Suppressor macrophage (primary cell): Measurements from ENCODE around the gene FAM90A26.
"Not testable (repeated sequence)": the region's sequence is repeated elsewhere in the genome, so short reads cannot be mapped to it uniquely, and the experiment has no call there.

Experiments
- DNase-seq, 4 experiments: peaks; one replicate each; pipeline ENCODE4 v3.0.0-alpha.2; 2020 to 2022

Gene FAM90A26

DNA sequence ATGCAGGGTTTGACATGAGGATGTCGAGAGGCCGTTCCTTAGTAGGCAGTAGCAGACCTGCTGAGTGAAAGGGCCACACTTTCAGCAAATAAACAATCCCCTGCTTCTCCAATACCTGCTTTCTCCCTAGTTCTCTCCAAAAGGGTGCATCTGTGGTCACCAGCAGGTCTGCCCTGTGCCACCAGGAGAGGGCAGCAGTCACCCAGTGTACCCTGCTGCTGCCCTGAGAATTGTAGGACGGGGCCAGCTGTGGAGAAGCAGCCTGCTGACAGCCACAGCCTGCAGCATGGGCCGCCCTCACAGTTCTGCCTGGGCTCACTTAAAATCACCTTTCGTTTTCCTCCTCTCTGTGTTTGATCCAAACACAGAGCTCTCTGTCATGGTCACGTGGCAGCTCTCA is 11.8 kb upstream of the FAM90A26 start:
- DNase-seq: peak in 1 of 4 experiments; percentile 36

GRCh38 chr4:9160046-9160445 is 10.2 kb upstream of the FAM90A26 start:
- not testable (repeated sequence) for DNase-seq

DNA sequence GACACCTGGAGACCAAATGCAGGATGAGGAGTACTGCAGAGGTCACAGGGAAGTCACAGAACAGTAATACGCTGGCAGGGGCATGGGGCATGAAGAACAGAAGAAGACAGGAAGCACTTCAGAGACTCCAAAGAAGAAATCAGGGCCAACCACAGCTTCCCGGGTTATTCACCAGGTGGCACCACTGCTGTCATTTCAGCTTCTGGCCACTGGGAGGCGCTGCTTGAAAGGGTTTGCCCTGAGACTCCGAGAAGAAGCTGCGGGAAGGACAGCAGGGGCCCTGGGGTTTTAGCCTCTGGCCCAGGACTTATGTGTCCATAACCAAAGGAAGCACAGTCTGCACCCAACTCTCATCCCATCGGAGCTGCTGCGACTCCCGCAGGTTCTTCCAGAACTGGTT is 4.2 kb upstream of the FAM90A26 start:
- DNase-seq: peak in 1 of 4 experiments; percentile 32

GRCh38 chr4:9210357-9210756 is 40.1 kb downstream of the FAM90A26 start, which contains the start of gene USP17L10:
Gene USP17L10, plus strand, starts transcription at chr4:9210657. Its CDS starts 0 bp downstream, at chr4:9210657.
- DNase-seq: not testable (repeated sequence)

DNA sequence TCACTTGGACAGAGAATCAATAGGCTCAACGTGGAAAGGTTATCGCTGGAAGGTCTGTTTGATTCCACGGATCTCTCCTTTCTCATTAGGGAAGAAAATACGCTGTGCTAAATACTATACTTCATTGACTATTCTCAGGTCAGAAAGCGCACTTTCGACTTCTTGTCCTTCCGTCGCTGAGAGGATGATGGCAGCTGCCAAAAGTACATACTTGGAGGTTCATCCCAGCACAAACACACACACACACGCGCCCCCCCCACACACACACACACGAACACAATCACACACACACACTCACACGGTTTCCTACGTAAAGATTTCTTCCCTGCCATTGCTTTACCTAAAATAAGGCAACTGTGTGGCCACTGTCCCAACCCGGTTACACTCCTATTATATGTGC is 44.5 kb downstream of the FAM90A26 start:
- not testable (repeated sequence) for DNase-seq

GRCh38 chr4:9215105-9215504 is 44.9 kb downstream of the FAM90A26 start, which contains the start of gene USP17L11:
Gene USP17L11, plus strand, starts transcription at chr4:9215405. Its CDS starts 0 bp downstream, at chr4:9215405.
- DNase-seq: not testable (repeated sequence)

GRCh38 chr4:9219852-9220251 is 49.6 kb downstream of the FAM90A26 start, which contains the start of gene USP17L12:
Gene USP17L12, plus strand, starts transcription at chr4:9220152. Its CDS starts 0 bp downstream, at chr4:9220152.
- DNase-seq: not testable (repeated sequence)

- not testable (repeated sequence) for DNase-seq
Observed at GRCh38 chr4:9224596-9224995, 54.4 kb downstream of the FAM90A26 start, which contains the start of gene USP17L13. Gene USP17L13, plus strand, starts transcription at chr4:9224896. Its CDS starts 0 bp downstream, at chr4:9224896.
